HG02884 (cell line): ENCODE results near the gene ATG10.
"Not testable (repeated sequence)": the region's sequence is repeated elsewhere in the genome, so short reads cannot be mapped to it uniquely, and the experiment has no call there.

ENCODE experiments used
- ATAC-seq: cut with Tn5 transposase; IDR thresholded peaks from one replicate; pipeline ENCODE4 v1.9.1; 2021; ENCODE audit warnings: mild to moderate bottlenecking, moderate library complexity; ENCODE audit not compliant: unreplicated experiment

Gene ATG10

GRCh38 chr5:82211855-82212572, 240.2 kb downstream of the ATG10 start:
- ATAC-seq: no peak

DNA sequence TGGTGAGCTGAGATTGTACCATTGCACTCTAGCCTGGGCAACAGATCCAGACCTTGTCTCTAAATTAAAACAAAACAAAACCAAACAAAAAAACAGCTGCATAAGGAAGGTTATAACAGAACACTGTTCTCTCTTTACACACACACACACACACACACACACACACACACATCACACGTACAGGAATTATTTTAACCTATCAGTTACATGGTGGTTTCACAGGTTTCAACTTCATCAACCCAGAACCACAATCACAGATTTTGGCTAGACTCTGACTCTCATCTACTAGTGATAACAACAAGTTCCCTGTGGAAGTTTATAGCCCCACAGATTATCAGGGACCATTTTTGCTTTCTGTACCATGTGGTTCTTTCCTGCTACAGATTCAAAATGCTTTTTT, 246.1 kb downstream of the ATG10 start:
- ATAC-seq: no peak

DNA sequence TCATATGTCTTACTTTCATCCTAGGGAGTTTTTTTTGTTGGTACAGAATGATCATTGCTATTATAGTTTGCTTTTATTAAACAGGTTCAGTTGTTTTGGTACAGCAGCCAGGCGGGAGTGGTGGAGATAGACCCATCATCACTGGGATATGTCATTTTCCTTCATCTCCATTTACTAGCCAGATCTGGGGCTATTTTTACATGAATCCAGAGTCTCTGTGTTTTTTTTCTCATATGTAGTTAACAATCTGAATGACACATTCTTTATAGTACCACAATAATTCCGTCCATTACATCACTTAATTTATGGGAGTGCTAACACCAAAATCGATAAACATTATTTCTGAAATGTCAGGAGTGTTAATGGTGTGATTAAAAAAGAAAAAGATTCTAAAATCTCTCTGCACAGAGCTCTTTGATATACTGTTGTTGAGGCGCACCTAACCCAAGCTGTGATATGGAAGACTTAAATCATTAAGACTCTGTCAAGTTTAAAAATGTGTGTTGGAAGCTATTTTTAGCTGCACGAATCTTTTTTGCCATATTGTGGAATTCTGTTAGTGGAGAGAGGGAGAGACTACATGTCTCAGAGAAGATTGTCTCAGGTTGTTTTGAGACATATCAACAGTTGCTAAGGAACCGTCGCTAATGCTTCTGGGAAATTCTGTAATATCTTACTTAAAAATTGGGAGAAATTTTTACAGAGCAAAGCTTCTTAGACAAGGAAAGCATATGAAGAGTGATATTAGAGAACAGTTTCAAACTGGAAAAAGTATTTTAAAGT, 246.7 kb downstream of the ATG10 start:
- ATAC-seq: no peak

GRCh38 chr5:82221020-82221419, 249.2 kb downstream of the ATG10 start:
- ATAC-seq: no peak

DNA sequence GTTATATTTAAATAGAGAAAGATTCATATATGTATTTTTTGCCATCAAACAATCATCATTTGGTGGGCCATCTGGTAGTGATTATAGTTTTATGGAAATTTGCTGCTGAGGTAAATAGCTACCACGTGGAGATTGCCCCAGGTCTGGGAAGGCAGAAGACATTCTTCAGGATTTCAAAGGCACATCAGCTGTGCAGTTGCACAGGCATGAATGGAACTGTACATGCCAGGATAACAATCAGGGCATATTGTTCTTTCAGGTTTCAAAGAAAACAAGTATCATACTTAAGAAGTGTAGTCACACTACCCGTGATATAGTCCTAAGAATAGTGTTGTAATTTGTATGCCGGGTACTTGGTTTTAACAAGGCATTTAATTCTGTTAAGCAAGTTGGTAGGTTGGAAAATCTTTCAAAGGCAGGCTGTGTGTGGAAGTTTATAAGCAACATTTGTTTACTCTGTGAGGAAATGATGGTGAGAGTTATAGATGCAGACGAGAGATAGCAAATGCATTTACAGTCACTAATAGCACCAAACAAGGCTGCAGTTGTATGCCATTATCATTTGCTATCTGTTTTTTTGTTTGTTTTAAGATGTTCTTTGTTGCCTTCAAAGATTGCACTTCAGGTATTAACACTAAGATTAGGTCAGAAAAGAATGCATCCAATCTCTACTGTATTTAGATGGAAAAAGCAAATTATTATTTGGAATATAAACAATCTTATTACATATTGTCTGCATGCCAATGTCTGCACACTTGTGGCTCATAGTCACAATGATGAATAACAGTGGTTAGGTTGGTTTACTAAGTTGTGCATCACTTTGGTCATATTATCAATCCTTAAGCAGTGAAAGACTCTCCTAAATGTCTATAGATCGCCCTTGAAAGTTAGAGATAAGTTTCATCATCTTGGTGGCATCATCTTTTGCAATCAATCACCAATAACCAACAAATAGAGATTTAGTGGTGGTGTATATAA, 251.1 kb downstream of the ATG10 start:
- no peak for ATAC-seq

DNA sequence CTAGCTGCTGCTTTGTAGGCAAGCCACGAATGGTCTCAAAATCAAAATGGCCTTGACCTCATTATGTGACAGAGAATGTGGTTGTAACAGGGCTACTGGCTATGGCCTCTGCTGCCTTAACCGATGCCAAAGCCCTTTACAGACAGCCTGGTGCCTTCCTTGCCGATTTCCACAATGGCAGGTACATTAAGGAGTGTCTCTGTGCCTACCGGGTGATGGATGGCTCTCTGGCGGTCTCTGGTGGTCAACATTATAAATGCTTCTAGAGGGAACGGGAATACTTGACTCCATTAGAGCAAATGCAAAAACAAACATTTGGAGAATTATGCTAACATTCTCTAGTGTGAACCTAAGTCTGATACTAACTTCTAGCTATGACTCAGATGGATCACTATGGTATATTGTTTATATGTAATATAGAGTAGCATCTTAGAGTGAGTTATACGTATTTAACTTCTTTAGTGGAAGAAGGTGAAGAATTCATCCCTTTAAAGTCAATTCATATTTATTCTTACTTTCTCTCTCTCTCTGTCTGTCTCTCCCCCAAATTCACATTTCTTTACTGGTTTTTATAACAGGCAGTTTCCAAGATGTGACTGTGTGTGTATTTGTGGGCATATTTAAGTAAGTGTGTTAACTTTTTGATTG, 253.8 kb downstream of the ATG10 start:
- ATAC-seq: peak; percentile 89

GRCh38 chr5:82234885-82235284, 263.1 kb downstream of the ATG10 start:
- ATAC-seq: no peak

GRCh38 chr5:82244151-82244550, 272.3 kb downstream of the ATG10 start:
- no peak for ATAC-seq

DNA sequence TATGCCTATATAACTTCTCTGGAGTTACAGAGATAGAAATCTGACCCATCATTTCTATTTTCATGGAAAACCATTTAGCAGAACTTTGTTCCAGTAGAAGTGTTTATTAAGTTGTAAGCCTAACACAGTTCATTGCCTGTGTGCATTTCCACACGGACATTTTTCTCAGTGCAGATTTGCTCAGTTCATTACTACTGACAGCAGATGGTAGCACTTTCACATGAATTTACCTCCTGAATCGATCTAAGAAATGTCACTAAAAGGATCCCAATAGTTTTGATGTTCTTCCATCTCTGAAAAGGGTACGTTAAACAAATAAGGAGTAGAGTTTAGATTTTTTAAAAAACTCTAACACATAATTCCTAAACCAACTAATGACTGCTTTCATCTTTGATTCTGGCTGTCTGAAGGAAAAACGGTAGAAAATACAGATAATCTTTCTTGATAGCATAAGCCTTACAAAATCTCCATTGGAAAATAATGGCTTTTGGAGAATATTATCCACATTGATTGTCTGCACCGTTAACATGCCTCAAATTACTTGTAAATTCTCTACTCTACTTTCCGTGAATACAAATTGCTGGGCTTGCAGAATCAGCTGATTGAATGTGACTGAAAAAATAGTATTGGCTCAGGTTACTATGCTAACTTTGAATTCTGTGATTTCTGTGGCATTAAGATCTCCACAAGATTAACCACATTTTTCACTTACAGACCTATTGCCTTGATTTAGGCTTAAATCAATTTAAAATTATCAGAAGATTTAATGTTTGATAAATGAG, 273.2 kb downstream of the ATG10 start:
- no peak for ATAC-seq

DNA sequence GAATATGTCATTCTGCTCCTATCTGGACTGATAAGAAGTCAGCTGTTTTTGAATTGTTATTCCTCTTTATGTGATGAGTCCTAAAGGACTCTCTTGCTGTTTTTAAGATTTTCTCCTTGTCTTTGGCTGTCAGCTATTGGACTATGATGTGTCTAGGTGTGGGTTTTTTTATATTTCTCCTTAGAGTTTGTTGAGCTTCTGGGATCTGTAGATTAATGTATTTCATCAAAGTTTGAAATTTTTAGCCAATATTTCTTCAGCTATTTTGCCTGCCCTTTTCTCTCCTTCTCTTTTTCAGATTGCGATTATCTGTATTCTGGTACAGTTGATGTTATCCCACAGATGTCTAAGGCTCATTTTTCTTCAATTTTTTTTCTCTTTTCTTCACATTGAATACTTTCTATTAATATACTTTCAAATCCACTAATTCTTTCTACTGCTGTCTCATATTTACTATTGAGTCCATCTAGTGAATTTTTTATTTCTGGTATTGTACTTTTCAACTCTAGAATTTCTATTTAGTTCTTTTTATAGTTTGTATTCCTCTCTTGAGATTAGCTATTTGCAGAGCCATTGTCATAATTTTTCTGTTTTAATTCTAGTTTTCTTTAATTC, 275.2 kb downstream of the ATG10 start:
- no peak for ATAC-seq

DNA sequence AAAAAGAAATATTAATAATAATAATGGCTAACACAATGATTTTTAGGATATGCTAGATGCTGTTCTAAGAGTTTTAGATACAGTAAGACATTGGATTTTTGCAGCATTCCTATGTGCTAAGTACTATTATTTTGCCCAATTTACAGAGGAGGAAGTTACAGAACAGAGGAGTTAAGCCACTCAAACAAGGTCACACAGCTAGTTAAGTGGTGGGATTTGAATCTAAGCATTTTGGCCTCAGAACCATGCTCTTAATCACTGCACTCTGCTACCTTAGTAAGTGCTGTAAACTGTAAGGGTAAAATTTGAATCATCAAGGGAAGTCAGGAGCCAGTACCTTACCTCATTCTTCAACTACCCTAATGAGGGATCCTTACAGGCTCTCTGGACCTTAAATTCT, 280.9 kb downstream of the ATG10 start:
- ATAC-seq: no peak

DNA sequence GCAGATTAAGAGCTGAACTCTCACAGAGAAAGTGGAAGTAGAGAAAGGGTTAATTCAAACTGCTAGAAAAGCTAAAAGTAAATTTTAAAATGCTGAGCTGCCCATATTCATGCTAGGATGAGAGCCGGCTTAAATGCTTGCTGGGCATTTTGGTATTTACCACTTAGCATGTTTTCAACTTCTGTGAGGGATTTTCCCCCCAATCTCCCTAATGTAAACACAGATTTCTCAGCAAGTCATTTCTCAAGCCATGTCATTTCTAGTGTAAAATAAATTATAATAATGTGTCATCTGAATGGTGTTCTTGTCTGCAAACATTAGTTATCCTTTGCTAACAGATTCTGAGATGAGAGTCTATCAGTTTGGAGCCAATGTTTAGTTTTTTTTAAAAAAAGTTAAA, 284.0 kb downstream of the ATG10 start:
- ATAC-seq: no peak

- no peak for ATAC-seq
Observed at GRCh38 chr5:82257247-82257646, 285.4 kb downstream of the ATG10 start.

DNA sequence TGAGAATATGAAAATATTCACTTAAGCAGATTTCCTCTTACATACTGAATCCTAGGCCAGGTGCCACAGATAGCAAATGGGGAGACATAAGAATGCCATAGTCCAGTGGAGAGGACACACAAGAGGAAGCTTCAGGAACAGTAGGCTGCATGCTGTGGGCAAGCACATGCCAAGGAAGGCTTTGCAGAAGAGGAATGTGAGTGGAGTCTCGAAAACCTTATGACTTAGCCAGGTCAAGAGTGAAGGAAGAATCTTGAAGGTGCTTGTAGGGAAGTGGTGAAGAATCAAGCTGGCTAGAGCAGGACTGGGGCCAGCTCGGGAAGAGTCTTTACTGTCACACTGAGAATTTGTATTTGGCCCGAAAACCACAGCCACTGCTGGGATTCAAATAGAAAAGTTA, 285.9 kb downstream of the ATG10 start:
- ATAC-seq: no peak

- no peak for ATAC-seq
Observed at GRCh38 chr5:82259172-82259800, 287.5 kb downstream of the ATG10 start.

DNA sequence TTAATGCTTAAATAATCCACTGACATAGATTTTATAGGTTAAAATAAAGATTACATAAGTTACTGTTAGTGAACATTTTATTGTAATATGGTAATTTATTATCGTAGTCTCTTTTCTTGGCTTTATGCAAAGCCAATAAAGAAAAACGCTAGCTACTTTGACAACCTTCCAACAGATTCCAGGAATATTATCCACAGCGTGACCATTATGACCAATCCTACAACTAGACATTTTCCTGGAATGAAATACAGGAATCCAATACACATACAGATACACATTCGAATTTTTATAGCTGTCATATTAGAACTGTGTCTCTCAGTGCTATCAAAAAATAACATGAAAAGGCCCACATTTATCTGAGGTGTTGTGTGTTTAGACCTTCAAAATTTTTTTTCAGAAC, 293.2 kb downstream of the ATG10 start:
- no peak for ATAC-seq

DNA sequence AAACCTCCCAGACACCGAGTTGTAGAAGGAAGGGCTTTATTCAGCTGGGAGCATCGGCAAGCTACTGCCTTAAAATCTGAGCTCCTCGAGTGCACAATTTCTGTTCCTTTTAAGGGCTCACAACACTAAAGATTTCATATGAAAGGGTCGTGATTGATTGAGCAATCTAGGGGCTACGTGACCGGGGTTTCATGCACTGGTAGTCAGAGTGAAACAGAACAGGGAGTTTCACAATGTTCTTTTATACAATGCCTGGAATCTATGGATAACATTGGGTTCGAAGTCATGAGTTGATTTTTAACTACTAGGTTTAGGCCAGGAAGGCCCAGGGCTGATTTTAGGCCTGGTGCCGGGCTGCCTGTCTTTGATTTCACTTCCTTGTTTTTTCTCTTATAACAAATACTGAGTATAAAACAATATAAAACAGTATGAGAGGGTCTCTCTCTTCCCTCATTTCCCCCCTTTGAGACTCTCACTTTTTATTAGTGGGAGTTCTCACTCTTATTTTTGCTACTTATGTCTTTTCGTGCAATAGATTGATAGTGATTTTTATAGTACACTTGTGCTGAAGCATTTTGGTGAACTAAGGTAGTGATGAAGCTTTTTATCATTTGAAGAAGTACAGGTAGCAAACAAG, 295.6 kb downstream of the ATG10 start:
- not testable (repeated sequence) for ATAC-seq

- not testable (repeated sequence) for ATAC-seq
Observed at GRCh38 chr5:82269363-82269762, 297.5 kb downstream of the ATG10 start.
